ENCODE data around the gene COL4A2.

DNA sequence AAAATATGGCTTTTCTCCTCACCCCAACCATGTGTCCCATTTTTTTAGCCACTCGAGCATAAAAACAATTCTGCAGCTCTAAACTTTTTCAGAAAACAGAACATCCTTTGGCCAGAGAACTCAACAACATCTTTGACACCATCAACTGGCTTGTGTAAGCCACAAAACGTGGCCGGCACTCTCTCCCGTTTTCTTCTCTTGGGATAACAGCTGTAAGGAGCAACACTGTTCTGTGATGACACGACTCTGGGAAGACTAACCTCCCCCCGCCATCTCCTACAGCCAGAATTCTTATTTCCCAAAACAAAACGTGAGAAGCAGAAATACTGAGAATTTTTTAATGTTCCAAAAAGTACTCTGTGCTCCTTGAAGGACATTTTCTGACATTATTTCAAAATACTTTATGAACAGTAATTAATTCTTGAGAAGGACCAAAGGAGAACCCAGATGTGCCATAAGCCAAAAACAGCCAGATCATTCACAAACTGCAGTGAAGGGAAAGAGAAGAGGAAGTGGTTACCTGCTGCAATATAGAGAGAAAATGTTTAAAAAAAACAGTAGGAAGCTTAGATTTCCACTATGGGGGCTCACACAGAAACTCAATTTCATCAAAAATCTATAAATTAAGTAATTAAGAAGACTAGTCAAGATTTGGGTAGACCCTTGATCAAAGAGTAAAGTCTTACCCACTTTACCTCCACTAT, 25.9 kb upstream of the COL4A2 start:
- no peak for TF ChIP-seq TCF7L2 (IDR thresholded peaks at IDR 0.05; ENCODE audit: borderline replicate concordance, extremely low read depth, insufficient read depth, insufficient read length)
- TF ChIP-seq, protein P1, sequence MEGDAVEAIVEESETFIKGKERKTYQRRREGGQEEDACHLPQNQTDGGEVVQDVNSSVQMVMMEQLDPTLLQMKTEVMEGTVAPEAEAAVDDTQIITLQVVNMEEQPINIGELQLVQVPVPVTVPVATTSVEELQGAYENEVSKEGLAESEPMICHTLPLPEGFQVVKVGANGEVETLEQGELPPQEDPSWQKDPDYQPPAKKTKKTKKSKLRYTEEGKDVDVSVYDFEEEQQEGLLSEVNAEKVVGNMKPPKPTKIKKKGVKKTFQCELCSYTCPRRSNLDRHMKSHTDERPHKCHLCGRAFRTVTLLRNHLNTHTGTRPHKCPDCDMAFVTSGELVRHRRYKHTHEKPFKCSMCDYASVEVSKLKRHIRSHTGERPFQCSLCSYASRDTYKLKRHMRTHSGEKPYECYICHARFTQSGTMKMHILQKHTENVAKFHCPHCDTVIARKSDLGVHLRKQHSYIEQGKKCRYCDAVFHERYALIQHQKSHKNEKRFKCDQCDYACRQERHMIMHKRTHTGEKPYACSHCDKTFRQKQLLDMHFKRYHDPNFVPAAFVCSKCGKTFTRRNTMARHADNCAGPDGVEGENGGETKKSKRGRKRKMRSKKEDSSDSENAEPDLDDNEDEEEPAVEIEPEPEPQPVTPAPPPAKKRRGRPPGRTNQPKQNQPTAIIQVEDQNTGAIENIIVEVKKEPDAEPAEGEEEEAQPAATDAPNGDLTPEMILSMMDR (IDR thresholded peaks at IDR 0.05 in 2 of 3, conservative IDR thresholded peaks at IDR 0.05 in 1 of 3; ENCODE audit: borderline replicate concordance in 1 of 3, insufficient read depth in 1 of 3, low read depth in 2 of 3, low read length in 2 of 3), result no peak
- TF ChIP-seq POLR2AphosphoS5 (IDR thresholded peaks at IDR 0.05; ENCODE audit: low read depth, low read length), result no peak
- TF ChIP-seq, protein P2, sequence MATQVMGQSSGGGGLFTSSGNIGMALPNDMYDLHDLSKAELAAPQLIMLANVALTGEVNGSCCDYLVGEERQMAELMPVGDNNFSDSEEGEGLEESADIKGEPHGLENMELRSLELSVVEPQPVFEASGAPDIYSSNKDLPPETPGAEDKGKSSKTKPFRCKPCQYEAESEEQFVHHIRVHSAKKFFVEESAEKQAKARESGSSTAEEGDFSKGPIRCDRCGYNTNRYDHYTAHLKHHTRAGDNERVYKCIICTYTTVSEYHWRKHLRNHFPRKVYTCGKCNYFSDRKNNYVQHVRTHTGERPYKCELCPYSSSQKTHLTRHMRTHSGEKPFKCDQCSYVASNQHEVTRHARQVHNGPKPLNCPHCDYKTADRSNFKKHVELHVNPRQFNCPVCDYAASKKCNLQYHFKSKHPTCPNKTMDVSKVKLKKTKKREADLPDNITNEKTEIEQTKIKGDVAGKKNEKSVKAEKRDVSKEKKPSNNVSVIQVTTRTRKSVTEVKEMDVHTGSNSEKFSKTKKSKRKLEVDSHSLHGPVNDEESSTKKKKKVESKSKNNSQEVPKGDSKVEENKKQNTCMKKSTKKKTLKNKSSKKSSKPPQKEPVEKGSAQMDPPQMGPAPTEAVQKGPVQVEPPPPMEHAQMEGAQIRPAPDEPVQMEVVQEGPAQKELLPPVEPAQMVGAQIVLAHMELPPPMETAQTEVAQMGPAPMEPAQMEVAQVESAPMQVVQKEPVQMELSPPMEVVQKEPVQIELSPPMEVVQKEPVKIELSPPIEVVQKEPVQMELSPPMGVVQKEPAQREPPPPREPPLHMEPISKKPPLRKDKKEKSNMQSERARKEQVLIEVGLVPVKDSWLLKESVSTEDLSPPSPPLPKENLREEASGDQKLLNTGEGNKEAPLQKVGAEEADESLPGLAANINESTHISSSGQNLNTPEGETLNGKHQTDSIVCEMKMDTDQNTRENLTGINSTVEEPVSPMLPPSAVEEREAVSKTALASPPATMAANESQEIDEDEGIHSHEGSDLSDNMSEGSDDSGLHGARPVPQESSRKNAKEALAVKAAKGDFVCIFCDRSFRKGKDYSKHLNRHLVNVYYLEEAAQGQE (IDR thresholded peaks at IDR 0.05; ENCODE audit: low read depth), result no peak
- TF ChIP-seq, protein P3, sequence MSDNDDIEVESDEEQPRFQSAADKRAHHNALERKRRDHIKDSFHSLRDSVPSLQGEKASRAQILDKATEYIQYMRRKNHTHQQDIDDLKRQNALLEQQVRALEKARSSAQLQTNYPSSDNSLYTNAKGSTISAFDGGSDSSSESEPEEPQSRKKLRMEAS (IDR thresholded peaks at IDR 0.05), result no peak
- TF ChIP-seq EZH2phosphoT487 (IDR thresholded peaks at IDR 0.05; ENCODE audit: borderline replicate concordance), result no peak
- TF ChIP-seq POLR2A (IDR thresholded peaks at IDR 0.05; ENCODE audit: borderline replicate concordance, extremely low read depth, insufficient read depth, insufficient read length), result no peak
